GM18517 (cell line): ENCODE data around the gene ADGRD1.

ENCODE experiments used
- ATAC-seq: cut with Tn5 transposase; IDR thresholded peaks from one replicate; pipeline ENCODE4 v1.9.1; 2021; ENCODE audit warnings: mild to moderate bottlenecking, moderate library complexity; ENCODE audit not compliant: unreplicated experiment

ADGRD1 gene

DNA sequence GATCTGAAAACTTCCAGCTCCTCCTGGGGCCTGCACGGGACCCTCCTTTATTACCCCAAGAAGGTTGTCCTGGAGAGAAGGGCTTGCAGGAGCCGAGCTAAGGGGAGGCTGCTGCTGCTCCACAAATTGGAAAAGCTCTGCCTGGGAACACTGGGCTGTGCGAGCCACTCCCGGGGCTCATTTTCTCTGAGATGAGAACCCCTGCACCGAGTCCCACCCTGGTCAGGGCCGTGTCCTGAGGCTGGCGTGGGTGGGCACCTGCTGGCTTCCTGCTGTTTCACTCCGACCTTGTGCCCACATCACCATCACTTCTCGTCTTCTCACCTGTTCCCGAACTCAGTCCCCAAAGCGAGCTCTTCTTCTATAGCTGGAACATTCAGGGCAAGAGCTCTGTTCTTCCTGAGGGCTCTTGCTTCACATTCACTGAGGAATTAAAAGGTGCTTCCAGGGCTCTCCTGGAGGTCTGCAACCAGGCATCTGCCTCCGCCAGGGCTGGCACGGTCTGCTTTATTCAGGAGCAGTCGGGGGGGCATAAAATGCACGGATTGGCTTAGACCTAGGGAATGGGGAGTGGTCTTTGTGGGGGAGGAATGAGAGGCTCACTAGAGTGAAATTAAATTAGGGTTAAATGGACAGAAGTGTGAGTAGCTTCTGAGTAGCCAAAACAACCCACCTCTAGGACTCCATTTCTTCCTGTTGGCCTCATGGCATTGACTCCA, 98.5 kb downstream of the ADGRD1 start:
- ATAC-seq: no peak

DNA sequence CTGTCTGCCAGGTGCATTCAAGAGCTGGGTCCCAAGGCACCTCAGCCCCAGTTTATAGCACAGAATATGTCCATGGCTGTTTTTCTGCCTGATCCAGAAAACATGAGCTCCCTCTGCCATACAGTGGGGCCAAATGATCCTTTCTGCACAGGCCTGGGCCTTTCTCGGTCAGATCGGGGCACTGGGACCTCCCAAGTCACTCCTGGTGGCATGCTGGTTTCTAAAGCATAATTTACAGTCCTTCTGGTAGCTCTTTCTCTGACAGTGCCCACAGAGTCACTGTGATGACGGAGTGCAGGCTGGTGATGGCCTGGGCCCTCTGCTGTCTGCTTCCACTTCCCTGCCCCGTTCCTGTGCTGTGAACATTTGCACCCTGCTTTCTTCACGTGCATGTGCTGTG, 99.2 kb downstream of the ADGRD1 start:
- ATAC-seq: no peak

DNA sequence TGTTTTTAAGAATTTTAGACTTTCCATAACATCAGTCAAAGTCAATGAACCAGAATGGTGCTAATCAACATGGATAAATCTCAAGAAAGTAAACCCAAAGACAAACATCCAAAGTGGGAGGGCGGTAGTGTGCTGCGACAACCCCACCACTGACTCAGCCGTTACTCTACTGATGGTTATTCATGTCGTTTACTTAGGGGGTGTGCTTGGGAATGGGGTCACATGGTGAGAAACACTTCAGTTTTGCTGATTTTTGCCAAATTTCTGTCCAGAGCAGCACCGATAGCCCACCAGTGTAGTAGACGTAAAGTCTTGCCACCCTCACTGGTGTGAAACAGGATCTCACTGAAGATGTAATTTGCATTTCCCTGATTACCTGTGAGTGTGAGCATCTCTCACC, 99.9 kb downstream of the ADGRD1 start:
- no peak for ATAC-seq

DNA sequence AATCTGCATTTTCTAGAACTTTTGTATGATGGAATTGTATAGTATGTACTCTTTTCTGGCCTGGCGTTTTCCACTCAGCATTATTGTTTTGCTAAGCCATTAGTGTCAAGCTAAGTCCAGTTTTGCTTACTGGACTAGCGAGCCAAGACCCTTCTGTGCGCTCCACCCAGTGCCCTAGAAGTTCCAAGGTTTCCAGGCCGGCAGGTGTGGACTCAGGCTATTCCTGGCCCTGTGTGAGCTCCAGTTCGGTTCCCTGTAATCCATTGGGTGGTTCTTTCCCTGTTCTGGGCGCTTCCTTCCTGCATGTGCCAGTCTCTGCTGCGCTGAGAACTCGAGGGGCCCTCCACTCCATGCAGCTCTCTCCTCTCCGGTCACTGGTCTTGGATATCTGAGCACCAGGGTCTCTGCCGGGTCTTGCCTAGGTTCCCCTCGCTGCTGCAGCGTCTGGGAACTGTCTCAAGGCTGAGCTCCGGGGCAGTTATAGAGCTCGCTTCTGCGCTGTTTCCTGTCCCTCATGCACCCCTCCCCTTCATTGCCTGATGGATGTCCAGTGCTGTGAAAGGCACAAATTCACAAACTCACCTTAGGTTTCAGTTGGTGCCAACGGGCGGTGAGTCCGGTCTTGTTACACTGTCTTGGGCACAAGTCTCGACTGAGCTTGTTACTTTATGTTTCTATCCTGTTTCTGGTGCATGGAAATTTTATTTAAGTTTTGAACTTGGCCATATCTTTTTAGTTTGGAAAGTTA, 100.8 kb downstream of the ADGRD1 start:
- no peak for ATAC-seq

DNA sequence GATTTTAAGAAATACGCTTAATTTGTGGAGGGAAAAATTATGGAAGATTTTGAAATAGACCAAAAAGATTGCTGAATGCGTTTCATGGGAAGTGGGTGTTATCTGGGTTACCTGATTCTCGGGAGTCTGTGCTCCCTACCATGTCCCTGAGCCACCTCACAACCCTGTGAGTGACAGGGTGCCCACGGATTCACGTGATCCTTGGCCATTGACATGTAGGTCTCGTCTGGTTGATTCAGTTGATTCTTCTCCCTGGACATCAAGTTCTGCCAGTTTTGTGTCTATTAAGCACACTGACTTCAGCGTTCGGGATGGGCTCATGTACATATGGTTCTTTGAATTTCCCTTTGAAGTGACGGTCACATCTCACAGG, 101.4 kb downstream of the ADGRD1 start:
- ATAC-seq: no peak

DNA sequence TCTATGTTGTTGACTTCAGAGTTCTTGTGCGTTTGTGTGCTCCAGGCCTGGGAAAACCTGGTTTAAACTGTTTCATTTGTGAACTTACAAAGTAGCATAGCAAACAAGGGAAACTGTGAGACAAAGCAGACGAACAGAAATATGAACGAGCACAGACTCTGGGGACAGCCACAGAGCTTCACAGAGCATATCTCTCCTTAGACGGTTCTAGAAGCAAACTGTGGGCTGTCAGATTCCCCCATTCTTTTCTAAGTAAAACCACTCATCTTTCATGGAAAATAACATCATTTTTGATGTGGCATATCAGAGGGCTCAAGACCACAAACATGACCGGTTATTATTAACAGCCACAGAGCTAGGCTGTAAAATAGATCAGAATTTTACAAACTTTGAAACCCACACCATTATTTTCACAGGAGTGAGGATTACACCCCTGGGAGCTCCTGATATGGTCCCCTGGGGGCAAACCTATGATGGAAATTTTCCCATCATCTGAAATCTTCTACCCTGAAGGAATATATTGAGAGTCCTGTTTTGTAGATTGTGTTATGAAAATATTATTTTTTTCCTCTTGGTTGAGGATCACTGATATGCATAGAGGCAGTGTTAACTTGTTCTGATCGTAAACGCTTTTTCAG, 102.0 kb downstream of the ADGRD1 start:
- ATAC-seq: no peak

DNA sequence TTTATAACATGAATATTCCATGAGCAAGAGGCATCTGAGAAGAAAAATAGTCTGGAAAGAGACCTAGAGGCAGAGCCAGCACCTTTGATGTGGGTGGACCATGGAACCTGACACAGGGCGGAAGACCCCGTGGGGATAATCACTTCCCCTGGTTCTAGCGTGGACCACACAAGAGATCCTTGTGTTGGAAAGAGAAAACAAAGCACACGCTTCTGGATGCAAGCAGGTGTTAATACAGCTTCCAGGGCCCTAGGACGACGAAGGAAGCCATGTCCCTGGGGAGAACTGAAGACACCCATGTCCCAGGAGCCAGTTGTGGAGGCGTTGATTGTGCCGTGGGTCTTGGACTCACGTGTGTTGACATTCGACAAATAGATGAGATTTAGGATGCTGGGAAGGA, 102.9 kb downstream of the ADGRD1 start:
- no peak for ATAC-seq

DNA sequence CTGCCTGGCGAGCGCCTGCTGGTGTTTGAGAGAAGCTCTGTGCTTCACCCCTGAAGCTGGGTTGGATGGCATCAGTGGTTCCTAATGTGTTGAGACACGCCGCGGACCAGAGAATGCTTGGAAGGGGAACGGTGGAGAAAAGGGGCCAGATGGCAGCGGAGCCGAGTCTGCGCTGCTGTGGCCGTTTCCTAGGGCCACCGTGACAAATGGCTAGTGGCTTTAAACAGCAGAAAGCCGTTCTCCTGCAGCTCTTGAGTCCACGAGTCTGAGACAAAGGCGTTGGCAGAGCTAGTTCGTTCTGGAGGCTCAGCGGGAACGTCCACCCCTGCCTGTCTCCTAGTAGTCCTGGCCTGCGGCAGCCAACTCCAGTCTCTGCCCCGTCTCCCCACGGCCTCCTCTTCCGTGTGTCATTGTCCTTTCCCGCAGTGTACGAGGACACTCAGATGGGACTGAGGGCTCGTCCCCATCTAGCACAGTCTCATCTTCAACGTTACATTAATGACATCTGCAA, 103.6 kb downstream of the ADGRD1 start:
- no peak for ATAC-seq

DNA sequence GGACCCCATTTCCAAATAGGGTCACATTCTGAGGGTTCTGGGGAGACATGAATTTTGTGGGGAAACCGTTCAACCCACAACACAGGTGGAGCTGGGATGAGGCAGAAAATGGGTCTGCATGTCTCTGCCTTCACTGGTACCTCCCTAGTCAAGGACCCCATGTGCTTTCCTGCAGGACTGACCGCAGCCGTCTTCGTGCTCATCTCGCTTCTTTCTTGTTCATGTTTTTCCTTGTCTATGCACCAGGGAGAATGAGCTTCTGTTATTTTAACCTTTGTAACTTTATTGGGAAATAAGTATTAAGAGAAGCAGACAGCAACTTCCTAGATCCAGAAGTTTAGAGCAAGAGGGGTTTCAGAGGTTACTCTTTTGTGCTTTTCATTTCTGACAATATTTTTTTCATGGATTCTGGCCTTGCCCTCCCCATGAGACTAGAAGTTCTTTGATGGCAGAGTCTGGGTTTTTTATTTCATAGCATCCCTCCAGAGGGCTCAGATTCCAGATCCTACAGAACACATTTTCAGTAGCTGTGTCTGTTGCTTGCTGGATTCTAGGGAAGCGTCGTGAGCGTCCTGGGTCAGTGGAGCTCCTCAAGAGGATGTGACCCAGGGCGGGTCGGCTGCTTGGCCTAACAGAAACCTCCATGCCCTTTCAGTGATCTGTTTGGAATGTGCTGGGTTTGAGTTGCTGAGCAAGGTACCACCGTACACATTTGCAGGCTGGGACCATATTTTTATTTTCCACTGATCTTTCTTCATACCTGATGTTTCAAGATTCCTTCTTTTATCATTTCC, 104.2 kb downstream of the ADGRD1 start:
- ATAC-seq: no peak

DNA sequence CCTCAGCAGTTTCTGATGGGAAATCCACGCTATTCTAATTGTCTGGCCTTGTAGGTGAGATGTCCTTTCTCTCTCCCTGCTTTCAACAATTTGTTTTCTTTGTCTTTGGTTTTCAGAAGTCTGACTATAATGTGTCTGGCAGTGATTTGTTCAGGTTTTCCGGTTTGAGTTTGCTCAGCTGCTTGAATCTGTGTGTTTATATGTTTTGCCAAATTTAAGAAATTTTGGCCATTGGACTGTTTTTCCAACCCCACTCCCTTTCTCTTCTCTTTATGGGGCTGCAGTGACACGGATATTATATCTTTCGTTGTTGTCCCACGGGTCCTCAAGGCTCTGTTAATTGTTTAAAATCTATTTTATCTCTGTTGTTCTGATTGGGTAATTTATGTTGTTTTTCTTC, 105.0 kb downstream of the ADGRD1 start:
- ATAC-seq: no peak

DNA sequence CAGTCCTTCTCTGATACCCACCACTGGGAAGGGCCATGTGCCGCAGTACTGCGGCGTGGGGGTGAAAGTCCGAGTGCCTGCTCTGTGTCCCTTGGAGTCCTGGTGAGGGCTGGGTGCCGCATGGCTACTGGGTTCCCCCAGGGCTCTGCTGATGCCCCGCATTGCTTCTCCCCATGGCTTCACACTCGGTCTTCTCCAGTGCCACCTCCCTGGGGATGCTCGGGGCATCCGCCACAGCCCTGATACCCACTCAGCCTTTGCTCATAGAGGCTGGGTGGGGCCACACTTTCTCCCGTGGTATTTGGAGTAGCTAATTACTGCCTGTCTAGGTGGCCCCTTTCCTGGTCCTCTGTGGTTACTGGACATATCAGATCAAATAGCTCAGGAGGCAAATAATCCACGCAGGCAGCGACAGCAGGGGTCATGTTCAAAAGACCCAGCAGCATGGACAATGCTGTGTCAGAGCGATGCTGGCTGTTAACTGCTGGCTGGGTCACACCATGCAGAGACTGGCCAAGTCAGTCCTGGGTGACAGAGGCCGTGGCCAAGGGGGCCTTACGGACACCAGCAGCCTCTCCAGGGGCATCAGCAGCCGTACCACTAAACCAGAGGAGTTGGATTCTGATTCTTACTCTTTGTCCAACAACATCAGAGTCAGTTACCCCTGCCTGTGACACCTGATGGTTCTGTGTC, 106.5 kb downstream of the ADGRD1 start:
- ATAC-seq: no peak

DNA sequence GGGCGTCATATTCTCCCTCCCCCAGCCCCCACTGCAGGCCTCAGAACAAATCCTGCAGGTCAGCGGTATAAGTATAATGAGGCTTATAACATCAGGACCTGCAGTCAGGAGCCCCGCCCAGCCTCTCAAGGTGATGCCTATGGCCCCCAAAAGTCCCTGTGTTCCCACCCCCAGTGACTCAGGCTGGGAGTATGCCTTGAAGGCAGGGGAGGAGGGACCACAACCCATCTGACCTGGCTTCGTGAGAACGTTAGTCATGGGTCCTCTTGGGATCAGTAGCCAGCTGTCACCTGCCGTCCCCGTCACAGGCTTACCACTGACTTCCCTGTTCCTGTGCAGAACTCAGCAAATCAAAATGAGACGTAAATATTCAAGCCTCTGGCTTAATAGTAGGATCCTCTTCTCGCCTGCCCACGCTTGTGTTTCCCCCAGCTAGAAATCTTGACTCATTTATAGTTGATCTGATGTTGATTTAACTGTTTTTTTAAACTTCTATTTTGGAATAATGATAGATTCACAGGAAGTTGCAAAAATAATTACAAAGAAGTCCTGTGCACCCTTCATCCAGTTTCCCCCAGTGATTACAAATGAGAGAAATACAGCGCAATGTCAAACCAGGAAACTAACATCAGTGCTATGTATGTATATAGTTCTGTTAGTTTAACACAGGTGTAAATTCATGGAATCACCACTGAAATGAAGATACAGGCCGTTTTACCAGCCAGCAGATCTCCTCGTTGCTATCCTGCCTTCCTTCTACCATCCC, 107.5 kb downstream of the ADGRD1 start:
- ATAC-seq: no peak

DNA sequence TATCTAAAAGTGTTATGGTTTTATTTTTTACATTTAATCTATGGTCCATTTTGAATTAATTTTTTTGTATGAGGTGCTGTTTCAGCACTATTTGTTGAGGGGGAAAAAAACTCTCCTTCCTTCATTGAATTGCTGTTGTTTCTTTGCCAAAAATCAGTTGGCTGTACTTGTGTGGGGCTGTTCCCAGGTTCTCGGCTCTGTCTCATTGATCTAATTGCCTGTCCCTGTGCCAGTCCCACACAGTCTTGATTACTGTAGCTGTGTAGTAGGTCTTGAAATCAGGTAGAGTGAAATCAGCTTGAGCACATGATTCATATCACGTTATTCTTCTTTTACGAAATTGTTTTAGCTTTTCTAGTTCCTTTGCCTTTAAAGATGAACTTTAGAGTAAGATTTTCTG, 109.7 kb downstream of the ADGRD1 start:
- ATAC-seq: no peak

DNA sequence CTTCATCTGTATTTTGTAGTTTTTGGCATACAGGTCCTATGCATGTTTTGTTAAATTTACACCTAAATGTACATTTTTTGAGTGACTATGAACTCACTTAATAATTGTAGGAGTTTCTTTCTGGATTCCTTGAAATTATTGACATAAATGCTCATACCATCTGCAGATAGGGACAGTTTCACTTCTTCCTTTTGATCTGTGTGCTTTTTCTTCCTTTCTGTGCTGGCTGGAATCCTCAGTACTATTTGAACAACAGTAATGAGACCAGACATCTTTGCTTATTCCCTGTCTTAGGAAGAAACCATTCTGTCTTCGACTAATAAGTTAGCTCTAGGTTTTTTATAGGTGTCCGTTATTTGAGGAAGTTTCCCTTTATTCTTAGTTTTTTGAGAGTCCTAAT, 110.3 kb downstream of the ADGRD1 start:
- ATAC-seq: no peak

DNA sequence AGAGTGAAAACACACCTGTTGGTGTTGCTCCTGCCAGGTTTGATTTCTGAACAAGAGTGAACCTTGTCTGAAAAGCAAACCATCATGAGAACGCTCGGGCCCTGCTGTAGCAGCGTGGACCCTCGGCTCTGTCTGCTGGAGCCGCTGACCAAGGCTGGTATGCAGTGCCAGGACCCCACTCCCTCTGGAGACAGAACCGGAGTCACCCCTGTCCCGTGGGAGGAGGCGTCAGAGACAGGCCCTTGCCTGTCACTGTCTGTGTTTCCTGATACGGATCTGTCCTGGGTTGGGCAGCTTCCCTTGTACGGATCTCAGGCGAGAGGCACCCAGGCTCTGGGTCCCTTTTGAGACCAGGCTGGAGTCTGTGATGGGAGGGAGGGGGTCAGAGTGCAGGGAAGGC, 111.6 kb downstream of the ADGRD1 start:
- ATAC-seq: no peak

DNA sequence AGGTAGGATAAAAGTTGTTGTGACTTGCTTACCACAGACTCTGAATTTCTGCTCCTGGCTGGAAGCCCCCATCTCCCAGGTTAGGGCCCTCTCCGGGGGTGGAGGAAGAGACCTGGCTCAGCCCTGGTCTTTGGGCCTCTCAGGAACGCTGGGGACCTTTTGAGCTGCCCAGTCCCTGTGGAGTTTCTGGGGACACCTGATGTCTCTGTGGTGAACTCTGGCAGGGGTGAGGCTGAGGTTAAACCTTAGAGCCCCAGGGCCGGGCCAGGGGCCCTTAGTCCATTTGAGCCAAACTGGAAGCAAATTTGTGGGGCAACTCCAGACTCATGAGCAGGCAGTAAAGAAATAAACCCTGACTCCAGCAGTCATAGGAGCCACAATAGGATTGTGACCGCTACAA, 112.1 kb downstream of the ADGRD1 start:
- no peak for ATAC-seq

DNA sequence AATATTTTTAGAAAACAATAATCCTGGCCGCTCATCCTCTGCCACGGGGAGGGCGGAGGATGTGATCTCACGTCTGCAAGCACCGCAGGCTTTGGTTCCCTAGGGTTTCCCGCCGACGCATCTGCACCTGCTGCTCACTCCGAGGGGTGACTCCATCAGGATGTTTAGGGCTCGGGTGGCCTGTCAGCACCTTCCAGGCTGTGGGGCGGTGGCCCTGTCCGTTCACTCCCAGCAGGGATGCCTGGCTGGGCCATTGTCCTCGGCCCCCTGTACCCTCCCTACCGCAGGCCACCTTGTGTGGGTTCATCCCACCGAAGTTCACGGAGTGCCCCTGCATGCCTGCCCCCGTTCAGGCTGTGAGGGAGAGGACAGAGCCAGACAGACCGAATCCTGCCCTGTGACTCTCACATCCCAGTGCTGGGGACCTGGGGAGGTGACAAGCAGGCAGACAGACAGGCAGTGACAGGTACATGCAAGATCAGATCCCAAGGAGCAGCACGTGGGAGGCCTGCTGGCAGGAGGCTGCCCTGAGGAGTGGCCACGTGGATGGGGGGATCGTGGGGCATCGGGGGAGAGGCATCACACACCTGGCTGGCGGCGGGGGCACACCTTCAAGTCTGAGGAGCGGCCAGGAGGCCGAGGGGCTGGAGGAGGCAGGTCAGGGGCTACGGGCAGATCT, 112.6 kb downstream of the ADGRD1 start:
- no peak for ATAC-seq

DNA sequence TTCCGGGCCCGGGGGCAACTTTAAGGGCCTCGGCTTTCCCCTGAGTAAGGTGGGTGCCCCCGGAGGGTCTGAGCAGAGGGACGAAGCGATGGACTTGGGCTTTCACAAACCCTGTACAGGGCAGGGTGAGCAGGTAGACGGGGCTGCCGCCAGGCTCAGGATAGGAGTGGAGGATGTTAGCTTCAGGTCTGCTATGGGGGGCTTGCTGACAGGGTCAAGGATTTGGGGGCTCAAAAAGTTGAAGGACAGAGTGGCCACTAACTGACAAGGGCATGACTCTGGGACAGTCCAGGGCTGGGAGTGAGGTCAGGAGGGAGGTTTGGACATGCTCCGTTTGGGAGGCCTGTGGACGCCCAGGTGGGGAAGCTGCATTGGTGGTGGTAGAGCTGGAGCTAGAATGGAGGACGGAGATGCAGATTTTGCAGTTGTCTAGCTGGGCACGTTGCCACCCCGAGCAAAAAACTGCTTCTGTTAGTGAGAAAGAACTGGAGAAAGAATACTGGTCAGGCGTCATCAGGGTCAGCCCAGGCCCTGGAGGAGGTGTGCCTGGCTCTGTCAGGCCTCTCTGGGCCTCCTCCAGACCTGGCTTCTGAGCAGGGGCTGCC, 113.3 kb downstream of the ADGRD1 start:
- no peak for ATAC-seq
